GM10847 (cell line): Measurements from ENCODE around the gene C11orf86.

Experiments used
- POLR2A ChIP-seq: IDR thresholded peaks from 2 replicates; pipeline ENCODE4 v1.6.1; 2011; ENCODE audit not compliant: insufficient read length; ENCODE audit errors: extremely low read depth

C11orf86 gene

GRCh38 chr11:66958232-66958955 lies 16.7 kb upstream of the C11orf86 start, which contains the start of gene PC:
Gene PC (minus strand): TSS chr11:66958383. CDS start chr11:66872159, 86,224 bp downstream.
- TF ChIP-seq POLR2A: peak; percentile 16

GRCh38 chr11:66958956-66959274 lies 16.2 kb upstream of the C11orf86 start:
- no peak for TF ChIP-seq POLR2A

GRCh38 chr11:66962247-66962646 lies 12.9 kb upstream of the C11orf86 start:
- TF ChIP-seq POLR2A: no peak

GRCh38 chr11:66962801-66963200 lies 12.3 kb upstream of the C11orf86 start:
- TF ChIP-seq POLR2A: no peak

GRCh38 chr11:66964495-66964894 lies 10.6 kb upstream of the C11orf86 start:
- no peak for TF ChIP-seq POLR2A

GRCh38 chr11:66966351-66966750 lies 8.8 kb upstream of the C11orf86 start:
- TF ChIP-seq POLR2A: no peak

- TF ChIP-seq POLR2A: no peak
Measured at GRCh38 chr11:66967670-66968425, 7.3 kb upstream of the C11orf86 start.

GRCh38 chr11:66969584-66970225 lies 5.4 kb upstream of the C11orf86 start:
- TF ChIP-seq POLR2A: no peak

- TF ChIP-seq POLR2A: no peak
Measured at GRCh38 chr11:66970371-66970806, 4.7 kb upstream of the C11orf86 start.

- TF ChIP-seq POLR2A: no peak
Measured at GRCh38 chr11:66970807-66971442, 4.2 kb upstream of the C11orf86 start.

- TF ChIP-seq POLR2A: no peak
Measured at GRCh38 chr11:66971488-66971887, 3.6 kb upstream of the C11orf86 start.

GRCh38 chr11:66973956-66974580 lies 1.0 kb upstream of the C11orf86 start:
- no peak for TF ChIP-seq POLR2A

GRCh38 chr11:66975405-66976027 lies 412 bp downstream of the C11orf86 start:
- no peak for TF ChIP-seq POLR2A

GRCh38 chr11:66976028-66976467 lies 944 bp downstream of the C11orf86 start:
- TF ChIP-seq POLR2A: no peak

- TF ChIP-seq POLR2A: no peak
Measured at GRCh38 chr11:66976925-66977324, 1.8 kb downstream of the C11orf86 start.
